NCI-H1436 (cell line): ENCODE data around the gene POU2AF1.

Source experiments
- DNase-seq: peaks from one replicate; lab custom pipeline; 2025; lab: John Stamatoyannopoulos, UW

The POU2AF1 gene

GRCh38 chr11:111378861-111379601, at the start of gene POU2AF1:
Gene POU2AF1, minus strand, starts transcription at chr11:111379275. Its CDS starts 98 bp downstream, at chr11:111379177.
- DNase-seq: peak; percentile 59

GRCh38 chr11:111428113-111428876, 49.2 kb upstream of the POU2AF1 start:
- no peak for DNase-seq

GRCh38 chr11:111427471-111427912, 48.4 kb upstream of the POU2AF1 start:
- peak; percentile 66 for DNase-seq

- DNase-seq: peak; percentile 43
These were observed 47.5 kb upstream of the POU2AF1 start for GRCh38 chr11:111426617-111427016.

GRCh38 chr11:111423250-111423615, 44.2 kb upstream of the POU2AF1 start:
- DNase-seq: no peak

GRCh38 chr11:111422494-111423249, 43.6 kb upstream of the POU2AF1 start:
- DNase-seq: peak; percentile 83

GRCh38 chr11:111421251-111421650, 42.2 kb upstream of the POU2AF1 start:
- DNase-seq: no peak

- no peak for DNase-seq
These were observed 40.7 kb upstream of the POU2AF1 start for GRCh38 chr11:111419641-111420327.

- no peak for DNase-seq
These were observed 40.1 kb upstream of the POU2AF1 start for GRCh38 chr11:111419181-111419580.

GRCh38 chr11:111418436-111418787, 39.3 kb upstream of the POU2AF1 start:
- no peak for DNase-seq

GRCh38 chr11:111417766-111418435, 38.8 kb upstream of the POU2AF1 start:
- DNase-seq: no peak

- DNase-seq: no peak
These were observed 38.1 kb upstream of the POU2AF1 start for GRCh38 chr11:111417011-111417765.

GRCh38 chr11:111416231-111416960, 37.3 kb upstream of the POU2AF1 start:
- no peak for DNase-seq

- no peak for DNase-seq
These were observed 35.9 kb upstream of the POU2AF1 start for GRCh38 chr11:111414936-111415335.

GRCh38 chr11:111414267-111414931, 35.3 kb upstream of the POU2AF1 start:
- no peak for DNase-seq

GRCh38 chr11:111413849-111414248, 34.8 kb upstream of the POU2AF1 start:
- no peak for DNase-seq

GRCh38 chr11:111412293-111412692, 33.2 kb upstream of the POU2AF1 start:
- DNase-seq: no peak

GRCh38 chr11:111411456-111411855, 32.4 kb upstream of the POU2AF1 start:
- DNase-seq: no peak

- DNase-seq: no peak
These were observed 31.9 kb upstream of the POU2AF1 start for GRCh38 chr11:111410951-111411350.
